Camera-type eye (tissue), 1 donor: ENCODE results near the gene SLC22A25. TPM values are rescaled to one million over a fixed set of nuclear protein-coding genes. Genes with fewer than 3 reads are reported as not detected.

Source experiments
- total RNA-seq: library from RNA; depleted of rRNA; stranded (reverse); fragments of >200 nt; gene quantifications from one replicate; pipeline ENCODE4 v1.2.3, GENCODE V29; 2014

The SLC22A25 gene
- total RNA-seq, result not detected

GRCh38 chr11:63243533-63243932 lies at the start of gene SLC22A25:
SLC22A25 (minus strand) TSS chr11:63243599; CDS start chr11:63229652, 13,947 bp downstream.

Other genes with a start within 250 kb of the SLC22A25 start
- 8.5 TPM for gene SLC22A8, start 227.8 kb downstream of the SLC22A25 start, total RNA-seq
- not detected for gene SLC22A24, start 99.4 kb downstream of the SLC22A25 start, total RNA-seq
- not detected for gene SLC22A9, start 126.2 kb upstream of the SLC22A25 start, total RNA-seq
- 2.7 TPM for gene PLAAT5, start 247.6 kb upstream of the SLC22A25 start, total RNA-seq